ENCODE results near the gene C2CD4B. TPM values are rescaled to one million over a fixed set of nuclear protein-coding genes. Genes with fewer than 3 reads are reported as not detected.

The C2CD4B gene
- total RNA-seq, 1 experiment from 2014 or later = 1.3 TPM

Other genes with a start within 250 kb of the C2CD4B start
- 20.9 to 23.5 TPM (median 21.6 TPM) in 3 replicates for gene VPS13C, start 104.8 kb downstream of the C2CD4B start, total RNA-seq (2021)
- gene C2CD4A, start 98.3 kb downstream of the C2CD4B start, total RNA-seq (2021) = 0.32 to 0.42 TPM (median 0.41 TPM) in 3 replicates
- 25.0 to 30.5 TPM (median 25.9 TPM) in 3 replicates for gene TLN2, start 225.3 kb upstream of the C2CD4B start, total RNA-seq (2021)

All from WTC11 (cell line).